Caco-2 (cell line): ENCODE data around the gene ZNF766. TPM values are rescaled to one million over a fixed set of nuclear protein-coding genes. Genes with fewer than 3 reads are reported as not detected.

ENCODE experiments used
- BruUV-seq: library from RNA; stranded (reverse); fragments of 400-500 nt; replicated peaks from 2 replicates; lab custom pipeline; 2021; lab: Mats Ljungman, UMichigan
- CTCF ChIA-PET: fragments of 300-600 bp; sonication (Branson Sonifier 250); formaldehyde crosslinking; loops from one replicate; lab custom pipeline; 2022; ENCODE audit warnings: antibody characterized with exemption; lab: Charles Lee
- POLR2A ChIA-PET: fragments of 300-600 bp; sonication (Branson Sonifier 250); formaldehyde crosslinking; loops from one replicate; lab custom pipeline; 2022; ENCODE audit warnings: antibody characterized with exemption; lab: Charles Lee
- DNase-seq, 2 experiments: peaks; one replicate each; pipeline versions ENCODE4 v3.0.0 to v3.0.0-alpha.2; 2020 to 2022
- H3K27me3 ChIP-seq: replicated peaks from 2 replicates; pipeline ENCODE4 v1.6.0; 2011; ENCODE audit warnings: low read length; ENCODE audit not compliant: control insufficient read depth, insufficient read depth
- H3K36me3 ChIP-seq: 2 replicates; pipeline ENCODE4 v1.5.1; 2011; ENCODE audit warnings: low read length; ENCODE audit not compliant: control insufficient read depth, insufficient read depth
- H3K4me1 ChIP-seq: fragments of 250-450 bp; sonication (Bioruptor Pico); 2 replicates; pipeline ENCODE4 v1.5.1; 2020; ENCODE audit warnings: mild to moderate bottlenecking
- H3K4me3 ChIP-seq: 2 replicates; pipeline ENCODE4 v1.5.1; 2011; ENCODE audit warnings: low read depth, mild to moderate bottlenecking, control low read depth, low read length
- H3K9me3 ChIP-seq: fragments of 250-450 bp; sonication (Bioruptor Pico); 2 replicates; pipeline ENCODE4 v1.5.1; 2020; ENCODE audit warnings: mild to moderate bottlenecking, moderate library complexity
- H3K27ac Mint-ChIP-seq: one replicate; pipeline ENCODE4 v1.8.0; 2022; ENCODE audit warnings: mixed read lengths; ENCODE audit not compliant: unreplicated experiment
- H3K27me3 Mint-ChIP-seq: one replicate; pipeline ENCODE4 v1.8.0; 2022; ENCODE audit warnings: mixed read lengths; ENCODE audit not compliant: insufficient read depth, unreplicated experiment
- H3K36me3 Mint-ChIP-seq: one replicate; pipeline ENCODE4 v1.8.0; 2022; ENCODE audit warnings: mild to moderate bottlenecking, mixed read lengths; ENCODE audit not compliant: insufficient read depth, unreplicated experiment
- H3K4me1 Mint-ChIP-seq: one replicate; pipeline ENCODE4 v1.8.0; 2022; ENCODE audit warnings: low read depth, mixed read lengths; ENCODE audit not compliant: unreplicated experiment
- H3K4me3 Mint-ChIP-seq: one replicate; pipeline ENCODE4 v1.8.0; 2022; ENCODE audit warnings: mild to moderate bottlenecking, moderate library complexity, mixed read lengths; ENCODE audit not compliant: unreplicated experiment
- H3K9me3 Mint-ChIP-seq: one replicate; pipeline ENCODE4 v1.8.0; 2022; ENCODE audit warnings: mixed read lengths; ENCODE audit not compliant: unreplicated experiment
- intact Hi-C: fragments of 100-400 bp; cut with micrococcal nuclease; formaldehyde crosslinking; loops from one replicate; pipeline ENCODE4 v1.10.0; 2022; ENCODE audit not compliant: unreplicated experiment
- total RNA-seq: library from RNA; stranded (reverse); gene quantifications from 2 replicates; pipeline ENCODE4 v1.2.3, GENCODE V29; 2022
- TF ChIP-seq, protein P1 (sequence below), 2 experiments: fragments of 200-600 bp in 1 of 2; IDR thresholded peaks; 1 replicate in 1 of 2; 2 replicates in 1 of 2; pipeline versions ENCODE4 v1.5.1 to v1.8.0; 2011 to 2022; ENCODE audit warnings: antibody characterized with exemption in 1 of 2, control low read depth in 1 of 2, inconsistent platforms in 1 of 2, low read depth in 1 of 2, low read length in 1 of 2, mild to moderate bottlenecking in 1 of 2, moderate library complexity in 1 of 2; ENCODE audit not compliant: insufficient read depth in 1 of 2, severe bottlenecking in 1 of 2, unreplicated experiment in 1 of 2

Gene ZNF766
- total RNA-seq, 1 experiment from 2014 or later = 12.1 TPM

DNA sequence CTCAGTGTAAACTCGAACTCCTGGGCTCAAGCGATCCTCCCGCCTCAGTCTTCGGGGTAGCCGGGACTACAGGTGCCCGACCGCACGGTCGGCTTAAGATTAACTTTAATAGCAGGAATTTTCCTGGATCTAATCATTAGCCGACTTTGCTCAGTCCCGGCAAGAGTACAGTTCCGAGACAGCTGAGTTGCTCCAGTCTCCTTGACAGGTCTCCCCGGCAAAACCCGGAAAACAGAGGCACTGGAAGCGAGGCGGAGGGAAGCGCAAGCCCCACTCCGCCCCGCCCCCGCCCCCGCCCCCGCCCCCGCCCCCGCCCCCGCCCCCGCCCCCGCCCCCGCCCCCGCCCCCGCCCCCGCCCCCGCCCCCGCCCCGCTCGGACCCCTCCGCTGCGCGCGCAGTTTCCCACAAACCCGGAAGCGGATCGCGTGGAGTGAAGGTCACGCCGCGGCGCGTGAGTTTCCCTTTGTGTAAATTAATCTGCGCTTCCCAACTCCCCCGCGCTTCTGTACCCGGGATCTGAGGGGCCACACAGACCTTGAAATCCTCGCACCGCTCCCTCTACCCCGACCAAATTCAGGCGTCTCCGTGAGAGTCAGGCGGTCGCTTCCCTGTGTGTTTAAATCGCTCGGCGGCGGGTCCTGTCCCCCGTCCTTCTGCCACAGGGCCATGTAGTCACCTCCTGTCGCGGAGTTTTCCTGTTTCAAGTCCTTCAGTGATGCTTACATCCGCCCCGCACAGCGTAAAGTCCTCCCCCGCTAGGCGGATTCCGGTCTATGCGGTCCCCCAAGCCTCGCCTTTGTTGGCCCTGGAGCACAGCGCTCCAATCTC lies 27.6 kb downstream of the ZNF766 start, which contains the start of gene ZNF480:
ZNF480 (plus strand) TSS at position 397 of the 828 bp plus-strand sequence. CDS start 3,244 bp downstream, outside the sequence.
- POLR2A ChIA-PET = interaction anchor here (0.5 kb wide), 1 partner anchor 41 kb away, joined by 4 read pairs; no protein-coding TSS in a partner anchor

DNA sequence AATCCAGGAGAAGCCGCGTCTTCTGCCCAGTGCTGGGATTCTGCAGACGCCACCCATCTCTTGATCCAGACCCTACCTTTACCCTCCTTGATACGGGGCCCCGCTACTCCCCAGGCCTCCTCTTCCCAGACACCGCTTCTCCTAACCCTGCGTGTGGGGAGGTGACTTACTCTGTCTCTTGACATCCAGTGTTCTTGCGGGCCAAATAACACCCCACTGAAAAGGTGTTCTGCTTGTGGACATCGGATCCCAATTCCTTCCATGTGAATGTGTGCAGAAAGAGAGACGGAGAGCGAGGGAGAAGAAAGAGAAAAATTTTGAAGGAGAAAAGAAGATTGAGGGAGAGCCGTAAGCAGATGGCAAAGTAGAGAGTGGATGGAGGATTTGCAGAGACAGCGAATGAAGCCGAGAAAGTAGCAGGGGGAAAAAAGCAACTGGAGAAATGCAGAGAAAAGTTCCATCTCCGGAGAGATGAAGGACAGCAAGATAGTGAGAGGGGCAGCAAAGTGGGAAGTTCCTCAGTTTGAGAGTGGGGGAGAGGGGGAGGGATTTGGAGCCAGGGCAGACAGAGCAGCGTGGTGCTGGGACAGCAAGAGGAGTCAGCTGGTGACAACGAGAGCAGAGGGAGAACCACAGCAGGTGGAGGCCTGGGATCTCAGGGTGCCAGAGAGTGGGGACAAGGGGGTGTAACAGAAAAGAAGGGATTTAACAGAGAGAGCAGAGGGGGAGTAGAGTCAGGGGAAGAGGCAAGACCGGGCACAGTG lies 28.4 kb downstream of the ZNF766 start:
- POLR2A ChIA-PET = no interaction called here
- H3K36me3 ChIP-seq = peaks cover 10% of the 10 kb centered on the region

More for the DNA sequence above, 27.6 kb downstream of the ZNF766 start, which contains the start of gene ZNF480:
- Histone ChIP-seq H3K36me3 (peaks cover 7% of the 10 kb centered on the region), H3K4me1 (no peaks in the 10 kb centered on the region), H3K4me3 (peak within 1 kb of the TSS; percentile 89), H3K27me3 (no peaks in the 10 kb centered on the region), H3K9me3 (peaks cover 21% of the 10 kb centered on the region)
- TF ChIP-seq, protein P1, sequence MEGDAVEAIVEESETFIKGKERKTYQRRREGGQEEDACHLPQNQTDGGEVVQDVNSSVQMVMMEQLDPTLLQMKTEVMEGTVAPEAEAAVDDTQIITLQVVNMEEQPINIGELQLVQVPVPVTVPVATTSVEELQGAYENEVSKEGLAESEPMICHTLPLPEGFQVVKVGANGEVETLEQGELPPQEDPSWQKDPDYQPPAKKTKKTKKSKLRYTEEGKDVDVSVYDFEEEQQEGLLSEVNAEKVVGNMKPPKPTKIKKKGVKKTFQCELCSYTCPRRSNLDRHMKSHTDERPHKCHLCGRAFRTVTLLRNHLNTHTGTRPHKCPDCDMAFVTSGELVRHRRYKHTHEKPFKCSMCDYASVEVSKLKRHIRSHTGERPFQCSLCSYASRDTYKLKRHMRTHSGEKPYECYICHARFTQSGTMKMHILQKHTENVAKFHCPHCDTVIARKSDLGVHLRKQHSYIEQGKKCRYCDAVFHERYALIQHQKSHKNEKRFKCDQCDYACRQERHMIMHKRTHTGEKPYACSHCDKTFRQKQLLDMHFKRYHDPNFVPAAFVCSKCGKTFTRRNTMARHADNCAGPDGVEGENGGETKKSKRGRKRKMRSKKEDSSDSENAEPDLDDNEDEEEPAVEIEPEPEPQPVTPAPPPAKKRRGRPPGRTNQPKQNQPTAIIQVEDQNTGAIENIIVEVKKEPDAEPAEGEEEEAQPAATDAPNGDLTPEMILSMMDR (IDR thresholded peaks at IDR 0.05; ENCODE audit: insufficient read depth in 1 of 2, low read depth in 1 of 2, low read length in 1 of 2, severe bottlenecking in 1 of 2, unreplicated experiment in 1 of 2) = peak in 1 of 2 experiments; percentile 11
- H3K27me3 Mint-ChIP-seq = no peaks in the 10 kb centered on the region
- DNase-seq = peak; percentile 74 to 87
- peak within 1 kb of the TSS; percentile 89 for H3K4me3 Mint-ChIP-seq
- H3K9me3 Mint-ChIP-seq = peaks cover 39% of the 10 kb centered on the region
- intact Hi-C loops = no loop called here
- H3K27ac Mint-ChIP-seq = peak within 1 kb of the TSS; percentile 89
- H3K36me3 Mint-ChIP-seq = peaks cover 79% of the 10 kb centered on the region
- CTCF ChIA-PET = no interaction called here
- TSS peak; percentile 71 for BruUV-seq
- peaks cover 8% of the 10 kb centered on the region for H3K4me1 Mint-ChIP-seq

More for the DNA sequence above, 28.4 kb downstream of the ZNF766 start:
- Mint-ChIP-seq H3K27me3 (no peaks in the 10 kb centered on the region), H3K36me3 (peaks cover 82% of the 10 kb centered on the region), H3K4me1 (peaks cover 8% of the 10 kb centered on the region), H3K9me3 (peaks cover 34% of the 10 kb centered on the region), H3K4me3 (peak overlapping the region; percentile 89), H3K27ac (peak overlapping the region; percentile 89)
- Histone ChIP-seq H3K27me3 (no peaks in the 10 kb centered on the region), H3K4me3 (peak overlapping the region; percentile 89), H3K4me1 (no peaks in the 10 kb centered on the region), H3K9me3 (peaks cover 26% of the 10 kb centered on the region)
- TF ChIP-seq, protein P1 (IDR thresholded peaks at IDR 0.05; ENCODE audit: insufficient read depth in 1 of 2, low read depth in 1 of 2, low read length in 1 of 2, severe bottlenecking in 1 of 2, unreplicated experiment in 1 of 2) = no peak
- intact Hi-C loops = no loop called here
- no TSS peak for BruUV-seq
- DNase-seq = no peak
- CTCF ChIA-PET = no interaction called here
